OCI-LY7 (cell line): ENCODE results near the gene PLXNA4.

Source experiments
- EZH2phosphoT487 ChIP-seq: fragments of 200-600 bp; sonication (generic); IDR thresholded peaks from 2 replicates; pipeline ENCODE4 v1.6.1; 2018; ENCODE audit warnings: low read depth, borderline replicate concordance, mild to moderate bottlenecking, mixed run types, antibody characterized with exemption, low read length, moderate library complexity, mixed read lengths
- TF ChIP-seq, protein P1 (sequence below): fragments of 200-600 bp; sonication (generic); conservative IDR thresholded peaks from 2 replicates; pipeline ENCODE4 v1.5.1; 2014; ENCODE audit warnings: mild to moderate bottlenecking, antibody characterized with exemption, low read length, moderate library complexity, mixed read lengths

GRCh38 chr7:132379292-132379691 is 197.0 kb downstream of the PLXNA4 start:
- TF ChIP-seq, protein P1, sequence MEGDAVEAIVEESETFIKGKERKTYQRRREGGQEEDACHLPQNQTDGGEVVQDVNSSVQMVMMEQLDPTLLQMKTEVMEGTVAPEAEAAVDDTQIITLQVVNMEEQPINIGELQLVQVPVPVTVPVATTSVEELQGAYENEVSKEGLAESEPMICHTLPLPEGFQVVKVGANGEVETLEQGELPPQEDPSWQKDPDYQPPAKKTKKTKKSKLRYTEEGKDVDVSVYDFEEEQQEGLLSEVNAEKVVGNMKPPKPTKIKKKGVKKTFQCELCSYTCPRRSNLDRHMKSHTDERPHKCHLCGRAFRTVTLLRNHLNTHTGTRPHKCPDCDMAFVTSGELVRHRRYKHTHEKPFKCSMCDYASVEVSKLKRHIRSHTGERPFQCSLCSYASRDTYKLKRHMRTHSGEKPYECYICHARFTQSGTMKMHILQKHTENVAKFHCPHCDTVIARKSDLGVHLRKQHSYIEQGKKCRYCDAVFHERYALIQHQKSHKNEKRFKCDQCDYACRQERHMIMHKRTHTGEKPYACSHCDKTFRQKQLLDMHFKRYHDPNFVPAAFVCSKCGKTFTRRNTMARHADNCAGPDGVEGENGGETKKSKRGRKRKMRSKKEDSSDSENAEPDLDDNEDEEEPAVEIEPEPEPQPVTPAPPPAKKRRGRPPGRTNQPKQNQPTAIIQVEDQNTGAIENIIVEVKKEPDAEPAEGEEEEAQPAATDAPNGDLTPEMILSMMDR = no peak
- TF ChIP-seq EZH2phosphoT487 = no peak
